ENCODE results near the gene CSNK1D.
A peak's percentile ranks its signal among the peaks of the same experiment; 100 is the strongest.

Gene CSNK1D

DNA sequence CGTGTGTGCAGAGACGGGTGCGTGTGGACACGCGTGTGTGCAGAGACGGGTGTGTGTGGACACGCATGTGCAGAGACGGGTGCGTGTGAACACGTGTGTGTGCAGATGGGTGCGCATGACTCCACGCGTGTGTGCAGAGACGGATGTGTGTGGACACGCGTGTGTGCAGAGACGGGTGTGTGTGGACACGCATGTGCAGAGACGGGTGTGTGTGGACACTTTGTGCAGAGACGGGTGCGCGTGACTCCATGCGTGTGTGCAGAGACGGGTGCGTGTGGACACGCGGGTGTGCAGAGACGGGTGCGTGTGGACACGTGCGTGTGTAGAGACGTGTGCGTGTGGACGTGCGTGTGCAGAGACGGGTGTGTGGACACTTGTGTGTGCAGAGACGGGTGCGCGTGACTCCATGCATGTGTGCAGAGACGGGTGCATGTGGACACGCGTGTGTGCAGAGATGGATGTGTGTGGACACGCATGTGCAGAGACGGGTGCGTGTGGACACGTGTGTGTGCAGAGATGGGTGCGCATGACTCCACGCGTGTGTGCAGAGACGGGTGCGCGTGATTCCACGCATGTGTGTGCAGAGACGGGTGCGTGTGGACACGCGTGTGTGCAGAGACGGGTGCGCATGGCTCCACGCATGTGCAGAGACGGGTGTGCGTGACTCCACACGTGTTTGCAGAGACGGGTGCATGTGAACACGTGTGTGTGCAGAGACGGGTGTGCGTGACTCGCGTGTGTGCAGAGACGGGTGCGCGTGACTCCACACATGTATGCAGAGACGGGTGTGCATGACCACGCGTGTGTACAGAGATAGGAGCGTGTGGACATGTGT, 45.5 kb upstream of the CSNK1D start:
- peaks cover 28% of the 10 kb centered on the region for H3K4me1 ChIP-seq (ENCODE audit: insufficient read depth, low read length, poor library complexity, severe bottlenecking)

GRCh38 chr17:82318169-82318498, 44.6 kb upstream of the CSNK1D start:
- H2AFZ ChIP-seq (ENCODE audit: low read length), result no peak overlapping the region
- no peaks in the 10 kb centered on the region for H3K27me3 ChIP-seq (ENCODE audit: insufficient read depth, low read length, poor library complexity, severe bottlenecking)
- H3K36me3 ChIP-seq (ENCODE audit: insufficient read depth, low read length), result no peaks in the 10 kb centered on the region
- H3K9me3 ChIP-seq (ENCODE audit: insufficient read depth, low read depth, low read length), result no peaks in the 10 kb centered on the region
- H3K4me2 ChIP-seq (ENCODE audit: low read depth, low read length, poor library complexity, severe bottlenecking), result peak overlapping the region; percentile 95
- H3K9me2 ChIP-seq (replicated peaks; ENCODE audit: low read depth, low read length), result no peaks in the 10 kb centered on the region
- peaks cover 35% of the 10 kb centered on the region for H3K79me2 ChIP-seq (ENCODE audit: insufficient read depth, low read length)
- no peak overlapping the region for H3K9ac ChIP-seq (ENCODE audit: low read depth, low read length, poor library complexity, severe bottlenecking)
- H3F3A ChIP-seq (ENCODE audit: low read depth), result 0 out of 2 replicates have a peak, but pooled peaks cover 5% of the 10 kb centered on the region
- peaks cover 28% of the 10 kb centered on the region for H3K4me1 ChIP-seq (ENCODE audit: insufficient read depth, low read length, poor library complexity, severe bottlenecking)
- H4K20me1 ChIP-seq (ENCODE audit: insufficient read depth, low read length, poor library complexity, severe bottlenecking), result no peaks in the 10 kb centered on the region
- H3K4me3 ChIP-seq (ENCODE audit: low read length, poor library complexity, severe bottlenecking), result no peak overlapping the region
- TF ChIP-seq, protein P1, sequence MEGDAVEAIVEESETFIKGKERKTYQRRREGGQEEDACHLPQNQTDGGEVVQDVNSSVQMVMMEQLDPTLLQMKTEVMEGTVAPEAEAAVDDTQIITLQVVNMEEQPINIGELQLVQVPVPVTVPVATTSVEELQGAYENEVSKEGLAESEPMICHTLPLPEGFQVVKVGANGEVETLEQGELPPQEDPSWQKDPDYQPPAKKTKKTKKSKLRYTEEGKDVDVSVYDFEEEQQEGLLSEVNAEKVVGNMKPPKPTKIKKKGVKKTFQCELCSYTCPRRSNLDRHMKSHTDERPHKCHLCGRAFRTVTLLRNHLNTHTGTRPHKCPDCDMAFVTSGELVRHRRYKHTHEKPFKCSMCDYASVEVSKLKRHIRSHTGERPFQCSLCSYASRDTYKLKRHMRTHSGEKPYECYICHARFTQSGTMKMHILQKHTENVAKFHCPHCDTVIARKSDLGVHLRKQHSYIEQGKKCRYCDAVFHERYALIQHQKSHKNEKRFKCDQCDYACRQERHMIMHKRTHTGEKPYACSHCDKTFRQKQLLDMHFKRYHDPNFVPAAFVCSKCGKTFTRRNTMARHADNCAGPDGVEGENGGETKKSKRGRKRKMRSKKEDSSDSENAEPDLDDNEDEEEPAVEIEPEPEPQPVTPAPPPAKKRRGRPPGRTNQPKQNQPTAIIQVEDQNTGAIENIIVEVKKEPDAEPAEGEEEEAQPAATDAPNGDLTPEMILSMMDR (conservative IDR thresholded peaks at IDR 0.05; ENCODE audit: low read length), result no peak
- no peak for TF ChIP-seq EZH2phosphoT487 (IDR thresholded peaks at IDR 0.05; ENCODE audit: borderline replicate concordance)

More for the DNA sequence above, 45.5 kb upstream of the CSNK1D start:
- H3K4me2 ChIP-seq (ENCODE audit: low read depth, low read length, poor library complexity, severe bottlenecking), result no peak overlapping the region
- H3K36me3 ChIP-seq (ENCODE audit: insufficient read depth, low read length), result no peaks in the 10 kb centered on the region
- H3K4me3 ChIP-seq (ENCODE audit: low read length, poor library complexity, severe bottlenecking), result no peak overlapping the region
- TF ChIP-seq EZH2phosphoT487 (IDR thresholded peaks at IDR 0.05; ENCODE audit: borderline replicate concordance), result no peak
- TF ChIP-seq, protein P1 (conservative IDR thresholded peaks at IDR 0.05; ENCODE audit: low read length), result no peak
- H3K9me2 ChIP-seq (replicated peaks; ENCODE audit: low read depth, low read length), result no peaks in the 10 kb centered on the region
- H2AFZ ChIP-seq (ENCODE audit: low read length), result no peak overlapping the region
- peaks cover 35% of the 10 kb centered on the region for H3K79me2 ChIP-seq (ENCODE audit: insufficient read depth, low read length)
- H3K9me3 ChIP-seq (ENCODE audit: insufficient read depth, low read depth, low read length), result no peaks in the 10 kb centered on the region
- H3K27me3 ChIP-seq (ENCODE audit: insufficient read depth, low read length, poor library complexity, severe bottlenecking), result no peaks in the 10 kb centered on the region
- no peak overlapping the region for H3K9ac ChIP-seq (ENCODE audit: low read depth, low read length, poor library complexity, severe bottlenecking)
- no peaks in the 10 kb centered on the region for H4K20me1 ChIP-seq (ENCODE audit: insufficient read depth, low read length, poor library complexity, severe bottlenecking)
- H3F3A ChIP-seq (ENCODE audit: low read depth), result 0 out of 2 replicates have a peak, but pooled peaks cover 5% of the 10 kb centered on the region

GRCh38 chr17:82317394-82318168, 44.1 kb upstream of the CSNK1D start, which contains the start of gene CD7:
Gene CD7, minus strand, starts transcription at chr17:82317608. Its CDS starts 113 bp downstream, at chr17:82317495.
- Histone ChIP-seq H3K9me2 (replicated peaks; ENCODE audit: low read depth, low read length) (no peaks in the 10 kb centered on the region), H3K27me3 (ENCODE audit: insufficient read depth, low read length, poor library complexity, severe bottlenecking) (no peaks in the 10 kb centered on the region), H2AFZ (ENCODE audit: low read length) (peak within 1 kb of the TSS; percentile 11; the same call in 1 of the 2 replicates), H3K4me1 (ENCODE audit: insufficient read depth, low read length, poor library complexity, severe bottlenecking) (peaks cover 28% of the 10 kb centered on the region), H3K4me2 (ENCODE audit: low read depth, low read length, poor library complexity, severe bottlenecking) (peak within 1 kb of the TSS; percentile 95), H3K79me2 (ENCODE audit: insufficient read depth, low read length) (peaks cover 35% of the 10 kb centered on the region), H3K9me3 (ENCODE audit: insufficient read depth, low read depth, low read length) (no peaks in the 10 kb centered on the region), H4K20me1 (ENCODE audit: insufficient read depth, low read length, poor library complexity, severe bottlenecking) (no peaks in the 10 kb centered on the region), H3K36me3 (ENCODE audit: insufficient read depth, low read length) (no peaks in the 10 kb centered on the region), H3F3A (ENCODE audit: low read depth) (0 out of 2 replicates have a peak, but pooled peaks cover 5% of the 10 kb centered on the region), H3K9ac (ENCODE audit: low read depth, low read length, poor library complexity, severe bottlenecking) (peak within 1 kb of the TSS; percentile 87), H3K4me3 (ENCODE audit: low read length, poor library complexity, severe bottlenecking) (peak within 1 kb of the TSS; percentile 80)
- no peak for TF ChIP-seq EZH2phosphoT487 (IDR thresholded peaks at IDR 0.05; ENCODE audit: borderline replicate concordance)
- TF ChIP-seq, protein P1 (conservative IDR thresholded peaks at IDR 0.05; ENCODE audit: low read length), result no peak
